ENCODE data around the gene AQP12A. TPM values are rescaled to one million over a fixed set of nuclear protein-coding genes. Genes with fewer than 3 reads are reported as not detected.
"Not testable (repeated sequence)": the region's sequence is repeated elsewhere in the genome, so short reads cannot be mapped to it uniquely, and the experiment has no call there.

AQP12A gene
- total and polyA plus RNA-seq, 7 donors, result 3.0 to 7.4 TPM; not detected in 5

DNA sequence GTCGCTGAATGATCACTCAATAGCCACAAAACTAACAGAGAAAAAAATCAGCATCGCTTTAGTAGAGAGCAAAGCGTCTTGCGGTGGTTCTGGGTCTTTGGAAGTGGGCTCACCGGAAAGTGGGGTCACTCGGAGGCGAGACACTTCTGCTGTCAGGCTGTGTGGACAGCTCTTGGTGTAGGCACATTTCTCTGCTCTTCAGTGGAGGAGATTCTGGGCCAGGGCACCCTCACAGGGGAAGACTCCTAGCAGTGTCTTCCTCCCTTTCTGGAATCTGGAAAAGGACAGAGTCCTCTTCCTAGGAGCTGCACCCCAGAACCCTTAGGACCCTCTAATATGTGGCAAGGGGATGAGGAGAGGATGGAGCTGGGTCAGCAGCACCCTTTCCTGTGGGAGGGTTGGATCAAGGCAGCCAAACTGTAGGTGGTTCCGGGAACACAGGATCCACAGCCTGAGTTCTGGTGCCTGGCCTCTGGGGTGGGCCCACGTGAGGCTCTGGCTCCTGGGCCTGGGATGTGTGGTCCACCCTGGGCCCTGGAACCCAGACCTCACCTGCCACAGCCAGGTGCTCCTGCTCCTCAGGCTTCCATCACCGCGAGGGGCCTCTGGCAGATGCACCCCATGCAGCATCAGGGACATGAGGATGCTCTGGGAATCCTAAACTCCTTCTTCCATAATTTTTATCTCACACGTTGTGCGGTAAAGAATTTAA is 41.3 kb upstream of the AQP12A start:
- no peaks in the 10 kb centered on the region for H3K36me3 ChIP-seq
- H3K27me3 ChIP-seq, result peaks cover 0 to 54% (median 20%) of the 10 kb centered on the region in 3 donors
- intact Hi-C loops (cut with DNase I), result no loop called here
- no peaks in the 10 kb centered on the region for H3K9me3 ChIP-seq
- TF ChIP-seq EP300 (IDR thresholded peaks at IDR 0.05) (no peak), POLR2A (IDR thresholded peaks at IDR 0.05) (no peak), POLR2AphosphoS5 (IDR thresholded peaks at IDR 0.05) (no peak)
- TF ChIP-seq, protein P1, sequence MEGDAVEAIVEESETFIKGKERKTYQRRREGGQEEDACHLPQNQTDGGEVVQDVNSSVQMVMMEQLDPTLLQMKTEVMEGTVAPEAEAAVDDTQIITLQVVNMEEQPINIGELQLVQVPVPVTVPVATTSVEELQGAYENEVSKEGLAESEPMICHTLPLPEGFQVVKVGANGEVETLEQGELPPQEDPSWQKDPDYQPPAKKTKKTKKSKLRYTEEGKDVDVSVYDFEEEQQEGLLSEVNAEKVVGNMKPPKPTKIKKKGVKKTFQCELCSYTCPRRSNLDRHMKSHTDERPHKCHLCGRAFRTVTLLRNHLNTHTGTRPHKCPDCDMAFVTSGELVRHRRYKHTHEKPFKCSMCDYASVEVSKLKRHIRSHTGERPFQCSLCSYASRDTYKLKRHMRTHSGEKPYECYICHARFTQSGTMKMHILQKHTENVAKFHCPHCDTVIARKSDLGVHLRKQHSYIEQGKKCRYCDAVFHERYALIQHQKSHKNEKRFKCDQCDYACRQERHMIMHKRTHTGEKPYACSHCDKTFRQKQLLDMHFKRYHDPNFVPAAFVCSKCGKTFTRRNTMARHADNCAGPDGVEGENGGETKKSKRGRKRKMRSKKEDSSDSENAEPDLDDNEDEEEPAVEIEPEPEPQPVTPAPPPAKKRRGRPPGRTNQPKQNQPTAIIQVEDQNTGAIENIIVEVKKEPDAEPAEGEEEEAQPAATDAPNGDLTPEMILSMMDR (IDR thresholded peaks at IDR 0.05), result no peak
- no peak overlapping the region for H3K27ac ChIP-seq
- no peaks in the 10 kb centered on the region for H3K4me1 ChIP-seq
- DNase-seq, result peak; percentile 29
- H3K4me3 ChIP-seq, result no peak overlapping the region
- WGBS, 2 donors, result 90 to 91% methylated on average over 13 of the region's 13 CpGs

GRCh38 chr2:240651185-240651584 is 40.5 kb upstream of the AQP12A start:
- WGBS, 2 donors, result 21 to 67% methylated on average over 3 of the region's 3 CpGs
- Histone ChIP-seq H3K4me1 (no peaks in the 10 kb centered on the region), H3K27ac (no peak overlapping the region), H3K36me3 (no peaks in the 10 kb centered on the region), H3K9me3 (no peaks in the 10 kb centered on the region), H3K4me3 (no peak overlapping the region), H3K27me3 (peaks cover 0 to 54% (median 19%) of the 10 kb centered on the region in 3 donors)
- intact Hi-C loops (cut with DNase I), result no loop called here
- DNase-seq, result peak; percentile 55
- TF ChIP-seq POLR2AphosphoS5 (IDR thresholded peaks at IDR 0.05) (no peak), POLR2A (IDR thresholded peaks at IDR 0.05) (no peak), EP300 (IDR thresholded peaks at IDR 0.05) (no peak)
- TF ChIP-seq, protein P1 (IDR thresholded peaks at IDR 0.05), result no peak

DNA sequence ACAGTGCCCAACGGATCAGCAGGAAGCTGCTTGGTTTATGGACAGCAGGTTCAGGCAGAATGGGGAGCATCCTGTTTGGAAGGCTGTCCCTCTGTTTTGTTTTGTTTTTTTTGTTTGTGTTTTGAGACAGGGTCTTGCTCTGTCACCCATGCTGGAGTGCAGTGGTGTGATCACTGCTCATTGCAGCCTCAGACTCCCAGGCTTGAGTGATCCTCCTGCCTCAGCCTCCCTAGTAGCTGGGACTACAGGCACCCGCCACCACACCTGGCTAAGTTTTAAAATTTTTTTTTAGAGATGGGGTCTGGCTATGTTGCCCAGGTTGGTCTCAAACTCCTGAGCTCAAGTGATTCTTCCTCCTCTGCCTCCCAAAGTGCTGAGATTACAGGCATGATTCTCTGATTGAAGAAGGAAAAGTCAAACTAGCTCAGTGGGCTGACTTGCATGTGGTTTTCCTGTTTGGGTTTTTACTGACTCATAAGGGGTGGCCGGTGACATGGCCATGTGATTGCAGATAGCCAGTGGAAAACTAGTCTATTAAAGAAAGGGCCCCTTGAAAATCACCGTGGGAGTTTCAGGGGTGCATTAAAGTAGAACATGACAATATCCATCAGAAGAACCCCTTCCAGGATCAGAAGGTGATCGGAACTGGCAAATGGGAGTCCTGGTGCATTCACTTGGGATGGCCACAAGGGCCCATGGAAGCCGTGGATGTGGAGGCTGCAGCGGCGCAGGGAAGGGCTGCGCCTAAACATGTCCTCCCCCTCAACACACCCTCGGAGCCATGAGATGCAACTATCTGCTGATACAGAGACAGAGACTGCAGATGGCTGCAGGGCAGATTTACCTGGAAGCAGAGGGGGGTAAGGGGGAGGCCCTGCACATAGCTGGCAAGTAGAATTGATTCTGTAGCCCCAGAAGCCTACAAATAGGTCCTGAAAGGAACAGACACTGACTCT is 35.5 kb upstream of the AQP12A start:
- intact Hi-C loops (cut with DNase I), result no loop called here
- no peak overlapping the region for H3K4me3 ChIP-seq
- no peak overlapping the region for H3K27ac ChIP-seq
- H3K36me3 ChIP-seq, result no peaks in the 10 kb centered on the region
- H3K4me1 ChIP-seq, result no peaks in the 10 kb centered on the region
- H3K9me3 ChIP-seq, result no peaks in the 10 kb centered on the region
- 68 to 76% methylated on average over 10 of the region's 10 CpGs for WGBS, 2 donors
- peak; percentile 36 for DNase-seq
- TF ChIP-seq POLR2A (IDR thresholded peaks at IDR 0.05) (no peak), POLR2AphosphoS5 (IDR thresholded peaks at IDR 0.05) (no peak), EP300 (IDR thresholded peaks at IDR 0.05) (no peak)
- TF ChIP-seq, protein P1 (IDR thresholded peaks at IDR 0.05), result no peak
- peaks cover 0 to 18% (median 8%) of the 10 kb centered on the region in 3 donors for H3K27me3 ChIP-seq

GRCh38 chr2:240659883-240660282 is 31.8 kb upstream of the AQP12A start:
- not testable (repeated sequence) for H3K9me3 ChIP-seq

GRCh38 chr2:240662681-240663080 is 29.0 kb upstream of the AQP12A start:
- intact Hi-C loops (cut with DNase I), result no loop called here
- TF ChIP-seq POLR2A (IDR thresholded peaks at IDR 0.05) (no peak), POLR2AphosphoS5 (IDR thresholded peaks at IDR 0.05) (no peak), EP300 (IDR thresholded peaks at IDR 0.05) (no peak)
- TF ChIP-seq, protein P1 (IDR thresholded peaks at IDR 0.05), result no peak
- H3K27ac ChIP-seq, result no peak overlapping the region
- WGBS, 2 donors, result 79 to 86% methylated on average over 3 of the region's 3 CpGs
- H3K9me3 ChIP-seq, result peaks cover 0 to 10% (median 3%) of the 10 kb centered on the region in 4 donors
- DNase-seq, result no peak
- H3K27me3 ChIP-seq, result peaks cover 0 to 8% (median 0%) of the 10 kb centered on the region in 3 donors
- H3K36me3 ChIP-seq, result no peaks in the 10 kb centered on the region
- H3K4me1 ChIP-seq, result no peaks in the 10 kb centered on the region
- H3K4me3 ChIP-seq, result no peak overlapping the region

More at GRCh38 chr2:240659883-240660282, 31.8 kb upstream of the AQP12A start:
- H3K4me3 ChIP-seq; H3K4me1 ChIP-seq; H3K27ac ChIP-seq; intact Hi-C loops (cut with DNase I); DNase-seq; H3K36me3 ChIP-seq: not testable (repeated sequence)
- 89 to 93% methylated on average over 7 of the region's 7 CpGs for WGBS, 2 donors
- H3K27me3 ChIP-seq, result peaks cover 0 to 22% (median 0%) of the 10 kb centered on the region in 3 donors

Data from sigmoid colon (tissue), 7 donors.